ENCODE data around the gene NUP153. TPM values are rescaled to one million over a fixed set of nuclear protein-coding genes. Genes with fewer than 3 reads are reported as not detected.

Gene NUP153
- total RNA-seq, 1 experiment from 2014 or later: 67.0 TPM

DNA sequence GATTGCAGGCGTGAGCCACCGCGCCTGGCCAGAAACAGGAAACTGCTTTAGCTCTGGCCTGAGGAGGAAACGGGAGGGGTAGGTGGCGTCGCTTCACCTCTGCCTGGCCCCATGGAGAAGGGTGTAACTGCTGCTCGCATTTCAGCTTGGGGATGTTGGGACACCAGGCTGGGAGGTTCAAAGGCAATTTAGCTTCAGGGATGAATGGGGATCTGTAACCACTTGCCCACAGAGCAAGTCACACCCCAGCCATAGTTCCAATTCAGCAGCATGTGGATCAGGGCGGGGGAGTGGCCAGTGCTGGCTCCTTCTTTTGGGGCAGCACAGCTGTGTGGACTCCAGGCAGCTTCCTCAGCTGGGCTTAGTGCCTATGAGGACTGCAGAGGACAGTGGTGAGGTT, 34.8 kb upstream of the NUP153 start (continued):
- TF ChIP-seq, protein P1, sequence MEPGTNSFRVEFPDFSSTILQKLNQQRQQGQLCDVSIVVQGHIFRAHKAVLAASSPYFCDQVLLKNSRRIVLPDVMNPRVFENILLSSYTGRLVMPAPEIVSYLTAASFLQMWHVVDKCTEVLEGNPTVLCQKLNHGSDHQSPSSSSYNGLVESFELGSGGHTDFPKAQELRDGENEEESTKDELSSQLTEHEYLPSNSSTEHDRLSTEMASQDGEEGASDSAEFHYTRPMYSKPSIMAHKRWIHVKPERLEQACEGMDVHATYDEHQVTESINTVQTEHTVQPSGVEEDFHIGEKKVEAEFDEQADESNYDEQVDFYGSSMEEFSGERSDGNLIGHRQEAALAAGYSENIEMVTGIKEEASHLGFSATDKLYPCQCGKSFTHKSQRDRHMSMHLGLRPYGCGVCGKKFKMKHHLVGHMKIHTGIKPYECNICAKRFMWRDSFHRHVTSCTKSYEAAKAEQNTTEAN (CRISPR knock-in tag; IDR thresholded peaks at IDR 0.05): no peak
- TF ChIP-seq FOXJ3 (CRISPR knock-in tag; IDR thresholded peaks at IDR 0.05; ENCODE audit: borderline replicate concordance): no peak
- TF ChIP-seq, protein P2, sequence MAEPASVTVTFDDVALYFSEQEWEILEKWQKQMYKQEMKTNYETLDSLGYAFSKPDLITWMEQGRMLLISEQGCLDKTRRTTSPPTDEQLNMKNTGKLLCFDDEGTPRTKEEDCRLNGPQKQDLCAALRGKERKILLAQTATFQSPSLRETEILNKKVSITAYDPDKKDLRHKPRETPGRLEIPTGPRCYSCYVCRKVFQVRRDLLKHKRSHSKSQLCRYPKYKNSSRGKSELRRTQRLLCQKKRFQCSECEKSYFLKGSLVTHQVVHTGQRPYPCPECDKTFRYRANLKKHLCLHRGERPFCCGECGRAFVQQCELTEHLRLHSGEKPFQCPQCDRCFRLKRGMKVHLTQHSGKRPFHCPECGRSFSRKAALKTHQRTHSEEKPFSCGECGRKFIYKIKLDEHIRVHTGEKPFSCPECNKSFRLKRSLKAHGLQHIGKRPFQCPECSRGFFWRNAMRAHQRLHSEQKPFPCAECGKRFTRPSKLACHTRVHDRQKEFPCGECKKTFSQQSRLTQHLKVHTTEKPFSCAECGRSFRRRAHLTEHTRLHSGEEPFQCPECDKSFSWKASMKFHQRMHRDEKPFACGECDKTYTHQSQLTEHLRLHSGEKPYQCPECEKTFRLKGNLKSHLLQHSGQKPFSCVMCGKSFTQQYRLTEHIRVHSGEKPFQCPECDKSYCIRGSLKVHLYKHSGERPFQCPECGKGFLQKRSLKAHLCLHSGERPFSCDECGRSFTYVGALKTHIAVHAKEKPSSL (CRISPR knock-in tag; conservative IDR thresholded peaks at IDR 0.05): no peak
- no peak for TF ChIP-seq CBFB (CRISPR knock-in tag; IDR thresholded peaks at IDR 0.05; ENCODE audit: low read depth)
- no peak for TF ChIP-seq RELA (CRISPR knock-in tag; IDR thresholded peaks at IDR 0.05; ENCODE audit: borderline replicate concordance)
- TF ChIP-seq SMAD4 (CRISPR knock-in tag; IDR thresholded peaks at IDR 0.05): no peak

DNA sequence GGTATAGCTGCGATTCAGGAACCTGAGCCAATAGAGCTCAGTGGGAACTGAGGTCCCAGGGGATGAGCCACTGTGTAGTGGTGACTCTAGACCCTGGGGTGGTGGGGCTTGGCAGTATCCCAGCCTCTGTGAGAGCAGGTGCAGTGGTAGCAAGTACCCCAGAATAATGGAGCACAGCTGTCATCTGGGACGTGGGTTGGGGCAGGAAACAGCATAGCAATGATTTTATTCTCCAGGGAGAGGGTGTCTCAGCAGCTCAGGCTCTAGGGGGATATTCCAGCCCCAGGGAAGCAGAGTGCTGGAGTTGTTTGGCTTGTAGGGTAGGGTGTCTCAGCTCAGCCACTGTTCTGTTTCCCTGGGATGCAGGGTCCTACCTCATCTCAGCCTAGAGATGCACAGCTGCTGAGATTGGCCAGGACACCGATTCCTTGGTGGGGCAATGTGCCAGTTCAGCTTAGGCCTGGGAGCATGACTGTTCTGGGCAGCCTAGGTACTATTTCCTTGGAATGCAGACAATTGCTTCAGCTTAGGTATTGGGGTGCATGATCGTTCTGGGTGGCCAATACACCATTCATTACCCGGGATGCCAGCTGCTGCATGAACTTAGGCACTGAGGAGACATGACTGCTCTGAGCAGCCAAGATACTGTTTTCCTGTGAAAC, 34.0 kb upstream of the NUP153 start:
- CTCF ChIA-PET: interaction anchor here (1.0 kb wide), 1 partner anchor 9 kb away, joined by 4 read pairs; no protein-coding TSS in a partner anchor
- Mint-ChIP-seq H3K36me3 (peaks cover 22% of the 10 kb centered on the region), H3K27me3 (ENCODE audit: low read depth) (no peaks in the 10 kb centered on the region), H3K4me1 (peaks cover 4% of the 10 kb centered on the region), H3K27ac (no peak overlapping the region), H3K4me3 (no peak overlapping the region), H3K9me3 (peaks cover 29% of the 10 kb centered on the region)
- POLR2A ChIA-PET: no interaction called here
- DNase-seq (ENCODE audit: low spot score) (no peak), ATAC-seq (no peak)
- TF ChIP-seq GABPB1 (CRISPR knock-in tag; IDR thresholded peaks at IDR 0.05) (no peak), RORB (CRISPR knock-in tag; IDR thresholded peaks at IDR 0.05) (no peak), KAT7 (CRISPR knock-in tag; IDR thresholded peaks at IDR 0.05; ENCODE audit: borderline replicate concordance) (no peak), GRHL2 (CRISPR knock-in tag; IDR thresholded peaks at IDR 0.05; ENCODE audit: insufficient replicate concordance, severe bottlenecking) (no peak), ZNF396 (CRISPR knock-in tag; IDR thresholded peaks at IDR 0.05; ENCODE audit: borderline replicate concordance) (no peak)
- TF ChIP-seq, protein P3, sequence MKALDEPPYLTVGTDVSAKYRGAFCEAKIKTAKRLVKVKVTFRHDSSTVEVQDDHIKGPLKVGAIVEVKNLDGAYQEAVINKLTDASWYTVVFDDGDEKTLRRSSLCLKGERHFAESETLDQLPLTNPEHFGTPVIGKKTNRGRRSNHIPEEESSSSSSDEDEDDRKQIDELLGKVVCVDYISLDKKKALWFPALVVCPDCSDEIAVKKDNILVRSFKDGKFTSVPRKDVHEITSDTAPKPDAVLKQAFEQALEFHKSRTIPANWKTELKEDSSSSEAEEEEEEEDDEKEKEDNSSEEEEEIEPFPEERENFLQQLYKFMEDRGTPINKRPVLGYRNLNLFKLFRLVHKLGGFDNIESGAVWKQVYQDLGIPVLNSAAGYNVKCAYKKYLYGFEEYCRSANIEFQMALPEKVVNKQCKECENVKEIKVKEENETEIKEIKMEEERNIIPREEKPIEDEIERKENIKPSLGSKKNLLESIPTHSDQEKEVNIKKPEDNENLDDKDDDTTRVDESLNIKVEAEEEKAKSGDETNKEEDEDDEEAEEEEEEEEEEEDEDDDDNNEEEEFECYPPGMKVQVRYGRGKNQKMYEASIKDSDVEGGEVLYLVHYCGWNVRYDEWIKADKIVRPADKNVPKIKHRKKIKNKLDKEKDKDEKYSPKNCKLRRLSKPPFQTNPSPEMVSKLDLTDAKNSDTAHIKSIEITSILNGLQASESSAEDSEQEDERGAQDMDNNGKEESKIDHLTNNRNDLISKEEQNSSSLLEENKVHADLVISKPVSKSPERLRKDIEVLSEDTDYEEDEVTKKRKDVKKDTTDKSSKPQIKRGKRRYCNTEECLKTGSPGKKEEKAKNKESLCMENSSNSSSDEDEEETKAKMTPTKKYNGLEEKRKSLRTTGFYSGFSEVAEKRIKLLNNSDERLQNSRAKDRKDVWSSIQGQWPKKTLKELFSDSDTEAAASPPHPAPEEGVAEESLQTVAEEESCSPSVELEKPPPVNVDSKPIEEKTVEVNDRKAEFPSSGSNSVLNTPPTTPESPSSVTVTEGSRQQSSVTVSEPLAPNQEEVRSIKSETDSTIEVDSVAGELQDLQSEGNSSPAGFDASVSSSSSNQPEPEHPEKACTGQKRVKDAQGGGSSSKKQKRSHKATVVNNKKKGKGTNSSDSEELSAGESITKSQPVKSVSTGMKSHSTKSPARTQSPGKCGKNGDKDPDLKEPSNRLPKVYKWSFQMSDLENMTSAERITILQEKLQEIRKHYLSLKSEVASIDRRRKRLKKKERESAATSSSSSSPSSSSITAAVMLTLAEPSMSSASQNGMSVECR (CRISPR knock-in tag; IDR thresholded peaks at IDR 0.05; ENCODE audit: borderline replicate concordance): no peak
- TF ChIP-seq, protein P4, sequence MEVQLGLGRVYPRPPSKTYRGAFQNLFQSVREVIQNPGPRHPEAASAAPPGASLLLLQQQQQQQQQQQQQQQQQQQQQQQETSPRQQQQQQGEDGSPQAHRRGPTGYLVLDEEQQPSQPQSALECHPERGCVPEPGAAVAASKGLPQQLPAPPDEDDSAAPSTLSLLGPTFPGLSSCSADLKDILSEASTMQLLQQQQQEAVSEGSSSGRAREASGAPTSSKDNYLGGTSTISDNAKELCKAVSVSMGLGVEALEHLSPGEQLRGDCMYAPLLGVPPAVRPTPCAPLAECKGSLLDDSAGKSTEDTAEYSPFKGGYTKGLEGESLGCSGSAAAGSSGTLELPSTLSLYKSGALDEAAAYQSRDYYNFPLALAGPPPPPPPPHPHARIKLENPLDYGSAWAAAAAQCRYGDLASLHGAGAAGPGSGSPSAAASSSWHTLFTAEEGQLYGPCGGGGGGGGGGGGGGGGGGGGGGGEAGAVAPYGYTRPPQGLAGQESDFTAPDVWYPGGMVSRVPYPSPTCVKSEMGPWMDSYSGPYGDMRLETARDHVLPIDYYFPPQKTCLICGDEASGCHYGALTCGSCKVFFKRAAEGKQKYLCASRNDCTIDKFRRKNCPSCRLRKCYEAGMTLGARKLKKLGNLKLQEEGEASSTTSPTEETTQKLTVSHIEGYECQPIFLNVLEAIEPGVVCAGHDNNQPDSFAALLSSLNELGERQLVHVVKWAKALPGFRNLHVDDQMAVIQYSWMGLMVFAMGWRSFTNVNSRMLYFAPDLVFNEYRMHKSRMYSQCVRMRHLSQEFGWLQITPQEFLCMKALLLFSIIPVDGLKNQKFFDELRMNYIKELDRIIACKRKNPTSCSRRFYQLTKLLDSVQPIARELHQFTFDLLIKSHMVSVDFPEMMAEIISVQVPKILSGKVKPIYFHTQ (CRISPR knock-in tag; IDR thresholded peaks at IDR 0.05): no peak
- TF ChIP-seq, protein P5, sequence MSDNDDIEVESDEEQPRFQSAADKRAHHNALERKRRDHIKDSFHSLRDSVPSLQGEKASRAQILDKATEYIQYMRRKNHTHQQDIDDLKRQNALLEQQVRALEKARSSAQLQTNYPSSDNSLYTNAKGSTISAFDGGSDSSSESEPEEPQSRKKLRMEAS (CRISPR knock-in tag; IDR thresholded peaks at IDR 0.05): no peak

Data from WTC11 (cell line).